ENCODE data around the gene CRYL1. TPM values are rescaled to one million over a fixed set of nuclear protein-coding genes. Genes with fewer than 3 reads are reported as not detected.

CRYL1 gene
- total and polyA plus RNA-seq, 2 of the 8 experiments (the other 6 are each of a cell fraction or from before 2014, with no cell fraction given) = 1.9 to 6.4 TPM

GRCh38 chr13:20407759-20408158, 117.9 kb downstream of the CRYL1 start:
- Histone ChIP-seq H3K14ac (ENCODE audit: insufficient read length) (no peak overlapping the region), H3K23ac (ENCODE audit: insufficient read length) (no peak overlapping the region), H2BK120ac (replicated peaks; ENCODE audit: low read depth, low read length) (no peak overlapping the region), H4K20me1 (replicated peaks in 1 of 2; ENCODE audit: control insufficient read depth in 1 of 2, insufficient read depth in 2 of 2, low read length in 2 of 2) (no peaks in the 10 kb centered on the region), H4K5ac (ENCODE audit: insufficient read length, low read depth, low read length) (no peak overlapping the region), H3K23me2 (ENCODE audit: low read depth, low read length) (0 out of 2 replicates have a peak, but pooled peaks cover 2% of the 10 kb centered on the region), H3K36me3 (ENCODE audit: control insufficient read depth in 2 of 4, insufficient read depth in 4 of 4, low read length in 3 of 4) (no peaks in the 10 kb centered on the region), H3K4ac (replicated peaks; ENCODE audit: insufficient read length, low read depth, low read length) (no peak overlapping the region), H2BK15ac (ENCODE audit: low read length) (no peak overlapping the region), H4K8ac (ENCODE audit: extremely low read depth, insufficient read depth, low read length) (no peak overlapping the region), H2BK5ac (ENCODE audit: low read depth, low read length) (0 out of 2 replicates have a peak overlapping the region, but pooled peaks have one; percentile 5), H3K9me3 (ENCODE audit: insufficient read depth in 2 of 2, low read depth in 1 of 2, low read length in 1 of 2) (no peaks in the 10 kb centered on the region), H3K4me3 (ENCODE audit: extremely low read depth in 1 of 4, insufficient read depth in 2 of 4, low read depth in 3 of 4, low read length in 4 of 4) (no peak overlapping the region), H3K4me2 (ENCODE audit: insufficient read depth in 1 of 2, low read depth in 2 of 2, low read length in 2 of 2) (no peak overlapping the region), H4K91ac (replicated peaks; ENCODE audit: insufficient read length, low read length) (no peak overlapping the region), H3K79me2 (ENCODE audit: control insufficient read depth in 1 of 2, insufficient read depth in 2 of 2, low read length in 2 of 2) (no peaks in the 10 kb centered on the region), H3K79me1 (ENCODE audit: low read depth, low read length) (no peaks in the 10 kb centered on the region), H3K18ac (ENCODE audit: extremely low read depth, low read length) (no peak overlapping the region), H3K9ac (replicated peaks in 1 of 4; ENCODE audit: extremely low read depth in 1 of 4, low read depth in 3 of 4, low read length in 3 of 4) (no peak overlapping the region), H2AFZ (ENCODE audit: low read length) (no peak overlapping the region), H2BK20ac (ENCODE audit: low read length) (no peak overlapping the region), H2BK12ac (ENCODE audit: low read depth, low read length) (no peak overlapping the region), H3K56ac (replicated peaks; ENCODE audit: insufficient read length, low read depth, low read length) (no peak overlapping the region), H2AK5ac (ENCODE audit: low read depth, low read length) (no peak overlapping the region), H3K27me3 (replicated peaks in 1 of 4; ENCODE audit: control insufficient read depth in 3 of 4, extremely low read depth in 1 of 4, insufficient read depth in 3 of 4, low read length in 3 of 4) (peaks cover 0 to 3% (median 0%) of the 10 kb centered on the region in 4 experiments; a peak in 3 of 7 replicates), H3K4me1 (replicated peaks in 1 of 4; ENCODE audit: control insufficient read depth in 3 of 4, insufficient read depth in 4 of 4, low read length in 3 of 4) (peaks cover 4 to 16% (median 9%) of the 10 kb centered on the region in 4 experiments), H3K27ac (ENCODE audit: low read depth, low read length) (no peak overlapping the region)
- 79% methylated on average over 5 of the region's 5 CpGs; no CpG with 5 or more reads in 1 of the 2 experiments for WGBS, 2 experiments (ENCODE audit: extremely low coverage in 1 of 2, insufficient coverage in 1 of 2, insufficient read length in 1 of 2, insufficient replicate concordance in 2 of 2, low coverage in 1 of 2, low lambda C conversion rate in 2 of 2, missing lambda C conversion rate in 1 of 2)
- FAIRE-seq = no peak
- TF ChIP-seq SIN3A (conservative IDR thresholded peaks at IDR 0.05 in 1 of 2, IDR thresholded peaks at IDR 0.05 in 1 of 2; ENCODE audit: low read depth in 1 of 2, low read length in 2 of 2) (no peak), CBX8 (IDR thresholded peaks at IDR 0.05; ENCODE audit: borderline replicate concordance, low read depth, low read length) (no peak), PHF8 (conservative IDR thresholded peaks at IDR 0.05; ENCODE audit: low read depth, low read length) (no peak)
- TF ChIP-seq, protein P1, sequence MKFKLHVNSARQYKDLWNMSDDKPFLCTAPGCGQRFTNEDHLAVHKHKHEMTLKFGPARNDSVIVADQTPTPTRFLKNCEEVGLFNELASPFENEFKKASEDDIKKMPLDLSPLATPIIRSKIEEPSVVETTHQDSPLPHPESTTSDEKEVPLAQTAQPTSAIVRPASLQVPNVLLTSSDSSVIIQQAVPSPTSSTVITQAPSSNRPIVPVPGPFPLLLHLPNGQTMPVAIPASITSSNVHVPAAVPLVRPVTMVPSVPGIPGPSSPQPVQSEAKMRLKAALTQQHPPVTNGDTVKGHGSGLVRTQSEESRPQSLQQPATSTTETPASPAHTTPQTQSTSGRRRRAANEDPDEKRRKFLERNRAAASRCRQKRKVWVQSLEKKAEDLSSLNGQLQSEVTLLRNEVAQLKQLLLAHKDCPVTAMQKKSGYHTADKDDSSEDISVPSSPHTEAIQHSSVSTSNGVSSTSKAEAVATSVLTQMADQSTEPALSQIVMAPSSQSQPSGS (IDR thresholded peaks at IDR 0.05; ENCODE audit: low read length) = no peak
- POLR2A ChIA-PET (ENCODE audit: partially characterized antibody) = no interaction called here
- no peak for DNase-seq (ENCODE audit: low read depth in 1 of 2, low spot score in 2 of 2)
- CTCF ChIA-PET (ENCODE audit: partially characterized antibody) = interaction anchor here (1.1 kb wide), 1 partner anchor 211 kb away, joined by 3 read pairs; no protein-coding TSS in a partner anchor
